ENCODE data around the gene TMEM131L. TPM values are rescaled to one million over a fixed set of nuclear protein-coding genes. Genes with fewer than 3 reads are reported as not detected.
"Not testable (repeated sequence)": the region's sequence is repeated elsewhere in the genome, so short reads cannot be mapped to it uniquely, and the experiment has no call there.

The TMEM131L gene
- total RNA-seq, 2 donors from 2014 or later, result 19.1 to 30.9 TPM

DNA sequence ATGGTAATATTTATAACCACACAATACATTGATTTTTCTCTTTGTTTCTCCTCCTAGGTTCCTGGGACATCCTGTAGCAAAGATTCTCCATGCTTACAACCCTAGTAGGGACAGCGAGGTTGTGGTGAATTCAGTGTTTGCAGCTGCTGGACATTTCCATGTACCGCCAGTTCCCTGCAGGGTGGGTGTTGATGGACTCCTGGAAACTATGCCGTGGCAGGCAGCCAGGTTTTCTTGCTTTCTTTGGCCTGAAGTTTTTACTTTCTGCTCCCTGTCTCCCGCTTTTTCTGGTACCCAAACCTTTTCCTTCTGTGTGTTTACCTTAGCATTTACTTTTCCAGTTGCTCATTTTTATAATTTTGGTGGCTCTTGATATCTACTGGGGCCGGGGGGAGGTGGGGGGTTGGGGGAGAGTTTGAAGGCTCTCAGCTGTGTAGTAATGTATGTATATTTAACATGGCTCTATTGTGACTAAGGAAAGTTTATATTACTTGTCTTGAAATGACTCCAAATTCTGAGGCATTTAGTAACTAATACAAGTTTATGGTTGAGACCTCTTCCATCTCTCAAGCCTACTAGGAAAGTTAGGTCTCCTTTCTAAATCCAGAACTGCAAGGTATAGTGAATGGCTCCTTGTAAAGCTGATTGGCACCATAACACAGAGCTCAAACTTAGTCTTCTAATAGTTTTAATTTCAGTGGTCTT is 89.7 kb downstream of the TMEM131L start:
- peak overlapping the region; percentile 78 for H3K27ac Mint-ChIP-seq
- no peak overlapping the region for H3K4me3 Mint-ChIP-seq
- H3K4me1 Mint-ChIP-seq, result peaks cover 27% of the 10 kb centered on the region
- peaks cover 5% of the 10 kb centered on the region for H3K9me3 Mint-ChIP-seq
- ATAC-seq (replicated peaks), result peak; percentile 31
- H3K27me3 Mint-ChIP-seq, result no peaks in the 10 kb centered on the region
- H3K36me3 Mint-ChIP-seq (ENCODE audit: low read depth), result peaks cover 85% of the 10 kb centered on the region

DNA sequence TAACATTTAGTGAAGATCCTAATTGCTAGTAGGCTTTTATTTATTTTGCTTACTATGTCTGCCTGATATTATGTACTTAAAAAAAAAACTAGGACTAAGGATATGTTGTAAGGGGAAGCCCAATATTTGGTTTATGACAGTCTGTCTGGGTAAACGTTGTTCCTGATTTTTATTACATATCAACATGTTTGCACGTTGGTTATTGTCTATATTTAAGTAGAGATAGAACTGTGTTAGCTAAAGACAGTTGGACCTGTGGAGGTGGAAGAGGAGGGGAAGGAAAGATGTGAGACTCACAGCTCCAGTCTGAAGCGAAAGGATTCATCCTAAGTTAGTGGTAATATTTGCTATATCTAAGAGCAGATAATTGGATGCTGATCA is 90.3 kb downstream of the TMEM131L start:
- peaks cover 85% of the 10 kb centered on the region for H3K36me3 Mint-ChIP-seq (ENCODE audit: low read depth)

DNA sequence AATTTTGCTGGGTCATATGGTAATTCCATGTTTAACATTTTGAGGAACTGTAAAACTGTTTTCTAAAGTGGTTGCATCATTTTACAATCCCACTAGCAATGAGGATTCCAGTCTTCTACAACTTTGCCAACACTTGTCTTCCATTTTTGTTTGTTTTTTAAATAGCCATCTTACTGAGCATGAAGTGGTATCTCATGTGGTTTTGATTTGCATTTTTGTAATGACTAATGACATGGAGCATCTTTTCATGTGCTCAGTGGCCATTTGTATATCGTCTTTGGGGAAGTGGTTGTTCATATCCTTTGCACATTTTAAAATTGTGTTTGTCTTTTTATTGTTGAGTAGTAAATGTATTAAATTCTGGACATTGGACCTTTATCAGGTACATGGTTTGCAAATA is 94.7 kb downstream of the TMEM131L start:
- no peaks in the 10 kb centered on the region for H3K27me3 Mint-ChIP-seq
- no peak overlapping the region for H3K4me3 Mint-ChIP-seq
- ATAC-seq (replicated peaks), result peak; percentile 84
- peaks cover 36% of the 10 kb centered on the region for H3K4me1 Mint-ChIP-seq
- H3K36me3 Mint-ChIP-seq (ENCODE audit: low read depth), result peaks cover 95% of the 10 kb centered on the region
- H3K27ac Mint-ChIP-seq, result no peak overlapping the region
- peaks cover 7% of the 10 kb centered on the region for H3K9me3 Mint-ChIP-seq

More for the DNA sequence above, 90.3 kb downstream of the TMEM131L start:
- no peaks in the 10 kb centered on the region for H3K27me3 Mint-ChIP-seq
- no peak for ATAC-seq (replicated peaks)
- H3K4me3 Mint-ChIP-seq, result no peak overlapping the region
- H3K4me1 Mint-ChIP-seq, result peaks cover 30% of the 10 kb centered on the region
- H3K27ac Mint-ChIP-seq, result peak overlapping the region; percentile 78
- peaks cover 7% of the 10 kb centered on the region for H3K9me3 Mint-ChIP-seq

DNA sequence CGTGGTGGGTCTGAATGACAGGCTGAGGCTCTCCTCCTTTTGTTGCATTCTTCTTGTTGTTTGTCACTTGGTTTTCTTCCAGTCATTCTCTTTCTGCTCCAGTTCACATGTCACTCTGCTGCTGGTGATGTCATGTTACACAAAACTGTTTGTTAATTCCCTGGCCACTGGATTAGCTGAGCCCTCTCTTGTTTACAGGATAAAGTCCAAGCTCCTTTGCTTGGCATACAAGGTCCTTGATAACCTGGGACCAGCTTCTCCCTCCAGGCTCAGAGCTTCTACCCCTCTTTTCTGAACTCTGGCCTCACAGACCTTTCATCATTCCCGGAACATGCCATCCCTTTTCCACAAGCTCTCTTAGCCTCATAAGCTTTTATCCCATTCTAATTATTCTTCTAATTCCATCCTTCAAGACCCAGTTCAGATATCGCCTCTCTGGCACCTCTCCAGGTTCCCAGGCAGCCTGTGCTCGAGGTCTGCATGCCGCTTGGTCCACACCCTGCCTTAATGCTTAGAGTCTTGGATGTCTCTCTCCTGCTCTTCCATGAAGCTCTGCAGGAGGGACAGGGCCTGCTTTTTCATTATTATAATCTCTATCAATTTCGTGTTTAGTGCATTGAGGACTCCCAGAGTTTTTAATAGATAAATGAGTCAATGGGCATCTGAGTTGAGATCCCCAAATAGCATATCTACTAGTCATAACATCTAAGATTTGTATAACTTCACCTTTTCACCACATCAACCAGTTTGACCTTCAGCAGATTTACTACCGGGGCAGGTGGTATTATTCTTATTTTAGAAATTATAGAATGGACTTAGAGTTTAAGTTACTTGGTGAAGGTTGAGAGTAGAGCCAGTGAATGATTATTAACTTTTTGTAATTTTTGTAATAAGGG is 98.7 kb downstream of the TMEM131L start:
- no peaks in the 10 kb centered on the region for H3K27me3 Mint-ChIP-seq
- H3K9me3 Mint-ChIP-seq, result peaks cover 7% of the 10 kb centered on the region
- H3K36me3 Mint-ChIP-seq (ENCODE audit: low read depth), result peaks cover 80% of the 10 kb centered on the region
- peak overlapping the region; percentile 6 for H3K27ac Mint-ChIP-seq
- peaks cover 31% of the 10 kb centered on the region for H3K4me1 Mint-ChIP-seq
- ATAC-seq (replicated peaks), result no peak
- no peak overlapping the region for H3K4me3 Mint-ChIP-seq

- peak overlapping the region; percentile 28 for H3K27ac Mint-ChIP-seq
- H3K27me3 Mint-ChIP-seq, result no peaks in the 10 kb centered on the region
- peaks cover 77% of the 10 kb centered on the region for H3K36me3 Mint-ChIP-seq (ENCODE audit: low read depth)
- no peaks in the 10 kb centered on the region for H3K9me3 Mint-ChIP-seq
- H3K4me1 Mint-ChIP-seq, result peaks cover 31% of the 10 kb centered on the region
- no peak overlapping the region for H3K4me3 Mint-ChIP-seq
- ATAC-seq (replicated peaks), result no peak
These were observed 100.5 kb downstream of the TMEM131L start for GRCh38 chr4:153566631-153567150.

DNA sequence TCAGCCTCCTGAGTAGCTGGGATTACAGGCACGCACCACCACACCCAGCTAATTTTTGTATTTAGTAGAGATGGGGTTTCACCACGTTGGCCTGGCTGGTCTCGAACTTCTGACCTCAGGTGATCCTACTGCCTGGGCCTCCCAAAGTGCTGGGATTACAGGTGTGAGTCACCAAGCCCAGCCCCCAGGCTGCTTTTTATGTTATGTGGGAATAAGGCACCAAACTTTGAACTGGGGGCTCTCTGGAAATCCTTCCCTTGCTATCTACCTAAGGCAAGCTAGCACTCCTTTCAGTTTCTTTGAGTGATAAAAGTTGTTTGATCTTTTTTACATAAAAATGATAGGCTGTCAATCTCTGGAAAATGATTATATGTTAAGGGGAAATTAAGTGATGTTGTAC is 101.5 kb downstream of the TMEM131L start:
- not testable (repeated sequence) for H3K27me3 Mint-ChIP-seq; H3K4me3 Mint-ChIP-seq; H3K9me3 Mint-ChIP-seq; ATAC-seq (replicated peaks)
- H3K4me1 Mint-ChIP-seq, result peaks cover 32% of the 10 kb centered on the region
- peak overlapping the region; percentile 28 for H3K27ac Mint-ChIP-seq
- peaks cover 78% of the 10 kb centered on the region for H3K36me3 Mint-ChIP-seq (ENCODE audit: low read depth)

GRCh38 chr4:153570228-153570973 is 104.2 kb downstream of the TMEM131L start:
- Mint-ChIP-seq H3K27me3 (no peaks in the 10 kb centered on the region), H3K4me3 (no peak overlapping the region), H3K4me1 (peaks cover 38% of the 10 kb centered on the region), H3K36me3 (ENCODE audit: low read depth) (peaks cover 54% of the 10 kb centered on the region), H3K27ac (peak overlapping the region; percentile 18), H3K9me3 (no peaks in the 10 kb centered on the region)
- ATAC-seq (replicated peaks), result no peak

- peaks cover 52% of the 10 kb centered on the region for H3K36me3 Mint-ChIP-seq (ENCODE audit: low read depth)
- H3K4me1 Mint-ChIP-seq, result peaks cover 38% of the 10 kb centered on the region
- no peaks in the 10 kb centered on the region for H3K9me3 Mint-ChIP-seq
- no peak overlapping the region for H3K4me3 Mint-ChIP-seq
- H3K27ac Mint-ChIP-seq, result peak overlapping the region; percentile 18
- no peak for ATAC-seq (replicated peaks)
- no peaks in the 10 kb centered on the region for H3K27me3 Mint-ChIP-seq
These were observed 104.9 kb downstream of the TMEM131L start for GRCh38 chr4:153571006-153571545.

DNA sequence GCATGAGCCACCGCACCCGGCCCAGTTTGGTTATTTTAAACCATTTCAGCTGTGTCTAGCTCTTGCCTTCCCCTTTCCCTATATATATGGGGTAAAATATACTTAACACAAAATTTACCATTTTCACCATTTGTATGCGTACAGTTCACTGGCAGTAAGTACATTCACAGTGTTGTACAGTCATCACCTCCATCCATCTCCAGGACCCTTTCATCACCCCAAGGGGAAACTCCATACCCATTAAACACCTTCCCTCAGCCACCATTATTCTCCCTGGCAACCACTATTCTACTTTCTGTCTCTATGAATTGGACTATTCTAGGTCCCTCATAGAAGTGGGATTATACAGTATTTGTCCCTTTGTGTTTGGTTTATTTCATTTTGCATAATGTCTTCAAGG is 106.4 kb downstream of the TMEM131L start:
- Mint-ChIP-seq H3K27ac (no peak overlapping the region), H3K36me3 (ENCODE audit: low read depth) (peaks cover 41% of the 10 kb centered on the region), H3K27me3 (no peaks in the 10 kb centered on the region), H3K4me1 (peaks cover 35% of the 10 kb centered on the region), H3K9me3 (no peaks in the 10 kb centered on the region), H3K4me3 (no peak overlapping the region)
- ATAC-seq (replicated peaks), result no peak

DNA sequence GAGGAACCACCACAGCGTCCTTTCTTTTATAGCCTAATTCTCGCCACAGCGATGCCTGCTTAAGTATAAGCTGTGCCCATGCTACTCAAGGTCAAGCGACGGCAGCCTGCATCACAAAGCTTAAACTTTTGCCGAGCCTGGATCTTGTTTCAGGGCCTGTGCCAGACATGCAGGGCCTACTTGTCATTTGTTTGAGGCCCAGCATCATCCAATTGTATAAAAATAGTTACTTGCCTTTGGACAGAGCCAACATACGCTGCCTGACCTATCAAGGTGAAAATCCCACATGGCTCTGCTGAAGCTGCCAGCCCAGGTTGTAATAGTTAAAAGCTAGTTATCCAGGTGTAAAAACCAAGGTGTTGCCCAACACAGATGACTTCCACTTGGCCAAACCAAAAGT is 107.1 kb downstream of the TMEM131L start:
- H3K9me3 Mint-ChIP-seq, result no peaks in the 10 kb centered on the region
- no peak for ATAC-seq (replicated peaks)
- H3K4me1 Mint-ChIP-seq, result peaks cover 38% of the 10 kb centered on the region
- peak overlapping the region; percentile 38 for H3K4me3 Mint-ChIP-seq
- peaks cover 41% of the 10 kb centered on the region for H3K36me3 Mint-ChIP-seq (ENCODE audit: low read depth)
- no peaks in the 10 kb centered on the region for H3K27me3 Mint-ChIP-seq
- H3K27ac Mint-ChIP-seq, result no peak overlapping the region

DNA sequence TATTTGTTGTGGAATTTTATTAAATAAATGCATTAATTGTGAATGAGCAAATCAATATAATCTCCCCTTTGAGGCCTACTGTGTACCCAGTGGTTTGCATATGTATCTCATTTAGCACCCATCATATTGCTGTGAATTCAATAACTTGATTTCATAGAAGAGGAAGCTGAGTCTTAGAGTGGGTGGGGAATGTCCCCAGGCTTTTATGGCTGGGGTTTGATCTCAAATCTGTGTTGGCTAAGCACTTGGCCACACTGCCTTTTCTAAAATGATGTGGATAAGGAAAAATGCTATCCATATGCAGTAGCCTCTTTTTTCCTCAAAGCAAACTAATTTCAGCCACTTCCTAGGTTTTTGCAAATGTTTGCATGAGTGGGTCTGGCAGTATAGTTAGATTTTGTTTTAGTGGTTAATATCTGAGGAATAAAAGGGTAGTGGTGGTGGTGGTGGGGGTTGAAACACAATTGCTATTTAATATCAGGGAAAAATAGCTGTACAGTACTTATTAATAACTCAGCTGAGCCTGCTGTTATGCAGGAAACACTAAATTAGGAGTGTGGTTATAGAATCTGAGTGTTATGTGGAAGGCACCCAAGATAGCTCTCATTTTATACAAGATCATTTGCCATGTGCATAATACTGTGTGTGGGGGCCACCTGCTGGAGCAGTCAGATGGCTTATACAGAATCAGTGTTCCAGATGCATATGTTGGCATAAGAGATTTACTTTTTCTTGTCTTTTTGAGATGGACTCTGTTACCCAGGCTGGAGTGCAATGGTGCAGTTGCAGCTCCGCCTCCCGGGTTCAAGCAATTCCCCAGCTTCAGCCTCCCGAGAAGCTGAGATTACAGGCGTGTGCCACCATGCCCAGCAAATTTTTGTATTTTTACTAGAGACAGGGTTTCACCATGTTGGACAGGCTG is 108.0 kb downstream of the TMEM131L start:
- H3K36me3 Mint-ChIP-seq (ENCODE audit: low read depth), result peaks cover 34% of the 10 kb centered on the region
- H3K4me1 Mint-ChIP-seq, result peaks cover 38% of the 10 kb centered on the region
- peak; percentile 88 for ATAC-seq (replicated peaks)
- H3K27ac Mint-ChIP-seq, result no peak overlapping the region
- H3K27me3 Mint-ChIP-seq, result no peaks in the 10 kb centered on the region
- no peaks in the 10 kb centered on the region for H3K9me3 Mint-ChIP-seq
- H3K4me3 Mint-ChIP-seq, result peak overlapping the region; percentile 38

GRCh38 chr4:153576443-153576774 is 110.2 kb downstream of the TMEM131L start:
- Mint-ChIP-seq H3K4me1 (peaks cover 27% of the 10 kb centered on the region), H3K27me3 (no peaks in the 10 kb centered on the region), H3K27ac (no peak overlapping the region), H3K4me3 (no peak overlapping the region), H3K9me3 (no peaks in the 10 kb centered on the region), H3K36me3 (ENCODE audit: low read depth) (peaks cover 41% of the 10 kb centered on the region)
- ATAC-seq (replicated peaks), result no peak

- Mint-ChIP-seq H3K4me3 (no peak overlapping the region), H3K4me1 (peaks cover 23% of the 10 kb centered on the region), H3K36me3 (ENCODE audit: low read depth) (peaks cover 39% of the 10 kb centered on the region), H3K9me3 (no peaks in the 10 kb centered on the region), H3K27ac (peak overlapping the region; percentile 42), H3K27me3 (no peaks in the 10 kb centered on the region)
- ATAC-seq (replicated peaks), result no peak
These were observed 110.9 kb downstream of the TMEM131L start for GRCh38 chr4:153577053-153577452.
